GM08714 (cell line): ENCODE results near the gene NUDT19.
A peak's percentile ranks its signal among the peaks of the same experiment; 100 is the strongest.

Source experiments
- H3K4me3 ChIP-seq: fragments of 200-500 bp; sonication (Bioruptor generic); 2 replicates; pipeline ENCODE4 v1.5.1; 2014; ENCODE audit warnings: mild to moderate bottlenecking, low read length, inconsistent platforms
- ZNF274 ChIP-seq: IDR thresholded peaks from 2 replicates; pipeline ENCODE4 v1.6.1; 2012; ENCODE audit warnings: mild to moderate bottlenecking, low read depth, low read length

The NUDT19 gene

DNA sequence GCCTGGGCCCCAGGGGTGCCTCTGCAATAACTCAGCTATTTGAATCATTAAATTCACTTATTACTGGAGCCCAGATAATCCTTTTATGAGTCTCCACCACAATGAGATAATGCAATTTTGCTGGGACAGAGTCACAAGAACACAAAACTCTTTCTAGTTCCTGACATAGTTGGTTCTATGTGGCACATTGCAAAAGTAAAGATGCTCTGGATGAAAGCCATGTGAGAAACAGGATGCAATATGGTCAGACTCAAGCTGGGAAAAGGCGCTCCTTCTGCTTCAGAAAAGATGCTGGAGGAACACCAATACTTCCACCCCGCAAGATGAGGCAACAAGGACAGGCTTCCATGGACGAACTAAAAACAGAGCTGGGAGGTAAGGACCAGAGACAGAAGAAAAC lies 22.3 kb upstream of the NUDT19 start:
- no peak overlapping the region for H3K4me3 ChIP-seq
- no peak for TF ChIP-seq ZNF274

DNA sequence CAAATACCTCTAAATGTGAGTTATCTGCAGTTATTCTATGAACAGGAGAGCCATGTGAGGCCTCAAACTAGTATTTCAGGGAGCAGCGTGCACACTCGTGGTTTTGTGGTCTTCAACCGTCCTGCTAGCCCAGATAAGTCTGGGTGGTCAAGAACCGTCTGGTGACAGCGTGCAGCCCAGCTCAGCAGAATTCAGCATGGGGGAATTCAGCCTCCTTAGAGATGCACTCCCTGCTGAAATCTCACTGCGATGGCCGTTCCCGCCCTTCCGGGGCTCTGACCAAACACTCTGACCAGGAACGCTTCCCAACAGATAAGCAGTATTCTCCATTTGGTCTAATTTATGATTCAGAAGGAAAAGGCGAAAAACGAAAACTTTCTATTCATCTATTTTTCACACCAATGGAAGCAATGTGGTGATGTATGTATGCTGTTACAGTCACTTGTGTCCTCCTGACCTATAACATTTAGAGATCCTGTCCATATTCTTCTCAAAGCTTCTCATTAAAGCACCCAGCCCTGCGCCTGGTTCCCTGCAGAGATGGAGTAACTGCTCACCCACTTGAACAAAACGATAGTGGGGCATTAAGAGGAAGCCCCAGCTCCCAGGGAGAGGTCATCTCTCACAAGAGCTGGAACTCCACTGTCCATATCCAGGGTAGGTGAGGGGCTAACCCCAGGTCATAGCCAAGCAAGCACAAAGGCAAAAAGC lies 19.6 kb upstream of the NUDT19 start:
- TF ChIP-seq ZNF274: no peak
- H3K4me3 ChIP-seq: no peak overlapping the region

GRCh38 chr19:32672841-32673240 lies 18.8 kb upstream of the NUDT19 start:
- H3K4me3 ChIP-seq: no peak overlapping the region

DNA sequence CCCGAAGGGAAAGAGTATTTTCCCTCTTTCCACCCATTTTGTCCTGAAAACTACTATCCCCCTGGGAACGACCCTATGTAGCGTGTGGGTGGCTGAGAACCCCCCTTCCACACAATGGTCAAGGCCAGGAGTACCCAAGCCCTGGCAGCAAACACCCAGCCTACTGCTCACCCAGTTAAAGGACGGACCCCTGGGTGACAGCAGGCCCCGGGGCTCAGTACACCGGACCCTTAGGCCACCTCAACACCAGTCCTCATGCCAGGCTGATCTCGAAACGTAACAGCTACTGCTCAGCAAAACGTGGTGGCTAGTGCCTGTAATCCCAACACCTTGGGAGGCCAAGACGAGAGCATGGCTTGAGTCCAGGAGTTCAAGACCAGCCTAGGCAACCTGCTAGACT lies 18.0 kb upstream of the NUDT19 start:
- TF ChIP-seq ZNF274: no peak

More at GRCh38 chr19:32672841-32673240, 18.8 kb upstream of the NUDT19 start:
- no peak for TF ChIP-seq ZNF274

GRCh38 chr19:32674153-32674930 lies 17.3 kb upstream of the NUDT19 start:
- no peak for TF ChIP-seq ZNF274

More for the DNA sequence above, 18.0 kb upstream of the NUDT19 start:
- H3K4me3 ChIP-seq: peak overlapping the region; percentile 73; the same call in 1 of the 2 replicates

DNA sequence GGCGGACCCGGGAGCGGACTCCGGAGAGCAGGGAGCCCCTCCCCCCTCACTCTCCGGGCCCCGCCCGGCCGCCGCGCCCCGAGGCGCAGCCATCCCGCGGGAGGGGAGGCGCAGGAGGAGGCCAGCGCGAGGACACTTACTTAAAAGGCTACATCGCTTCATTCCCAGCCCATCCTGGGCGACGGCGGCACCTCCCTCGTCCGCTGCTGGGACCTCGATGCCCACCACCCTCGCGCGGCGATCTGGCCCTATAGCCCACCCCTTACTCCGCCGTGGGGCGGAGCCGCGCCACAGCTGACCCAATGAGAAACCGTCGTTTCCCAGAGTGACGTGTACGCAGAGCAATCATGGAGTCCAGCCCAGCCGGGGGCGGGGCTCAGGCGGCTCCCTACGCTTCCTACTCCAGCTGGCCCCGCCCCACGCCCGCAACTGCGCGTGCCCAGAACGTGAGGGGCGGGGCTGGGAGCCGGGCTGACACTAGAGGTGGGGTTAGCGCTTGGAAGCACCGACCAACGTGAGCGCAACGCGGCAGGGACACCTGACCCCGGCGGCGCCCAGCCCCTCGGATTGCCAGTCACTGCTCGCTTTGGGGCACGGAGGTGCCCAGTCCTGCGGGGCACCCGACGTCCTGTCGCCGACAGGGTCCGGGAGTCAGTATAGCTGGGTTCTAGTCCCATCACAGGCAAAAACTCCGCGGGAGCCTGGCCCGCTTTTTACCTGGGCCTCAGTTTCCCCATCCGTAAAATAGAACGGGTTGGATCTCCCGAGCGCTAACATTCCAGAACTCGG lies 16.5 kb upstream of the NUDT19 start, which contains the start of gene ANKRD27:
TSS of gene ANKRD27 (minus strand) at position 250 of the 789 bp plus-strand sequence. CDS start 16,165 bp downstream, outside the sequence.
- no peak for TF ChIP-seq ZNF274
- peak within 1 kb of the TSS; percentile 73 for H3K4me3 ChIP-seq

More at GRCh38 chr19:32674153-32674930, 17.3 kb upstream of the NUDT19 start:
- H3K4me3 ChIP-seq: peak overlapping the region; percentile 73

DNA sequence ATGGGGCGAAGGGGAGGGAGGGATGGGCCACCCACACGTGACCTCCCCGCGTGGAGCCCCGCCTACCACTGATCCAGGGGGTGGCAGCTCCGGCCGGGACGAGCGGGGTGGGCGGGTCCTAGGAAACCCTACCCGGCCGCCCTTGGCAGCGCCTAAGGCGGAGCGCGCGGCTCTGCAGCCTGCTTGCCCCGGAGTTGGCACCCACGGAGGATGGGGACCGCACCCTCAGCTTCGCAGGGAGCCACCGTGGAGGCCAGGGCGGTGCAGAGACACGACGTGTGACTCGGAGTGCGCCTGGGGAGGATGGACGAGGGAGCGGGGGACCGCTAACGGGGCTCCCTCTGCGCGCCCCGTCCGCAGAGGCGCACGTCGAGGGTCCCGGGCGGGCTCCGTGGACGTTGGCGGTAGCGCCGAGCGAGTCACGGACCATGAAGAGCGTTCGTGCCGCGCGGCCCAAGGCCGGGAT lies 15.9 kb upstream of the NUDT19 start, which contains the start of gene RGS9BP:
TSS of gene RGS9BP (plus strand) at position 129 of the 466 bp plus-strand sequence. CDS start 416 bp downstream, outside the sequence.
- H3K4me3 ChIP-seq: peak within 1 kb of the TSS; percentile 73
- TF ChIP-seq ZNF274: no peak

GRCh38 chr19:32676186-32676894 lies 15.3 kb upstream of the NUDT19 start:
- no peak for TF ChIP-seq ZNF274
- peak overlapping the region; percentile 65; the same call in 1 of the 2 replicates for H3K4me3 ChIP-seq

- H3K4me3 ChIP-seq: no peak overlapping the region
- TF ChIP-seq ZNF274: no peak
Observed at GRCh38 chr19:32676895-32677359, 14.7 kb upstream of the NUDT19 start.

GRCh38 chr19:32677657-32678056 lies 14.0 kb upstream of the NUDT19 start:
- no peak overlapping the region for H3K4me3 ChIP-seq
- no peak for TF ChIP-seq ZNF274

- no peak for TF ChIP-seq ZNF274
- H3K4me3 ChIP-seq: no peak overlapping the region
Observed at GRCh38 chr19:32680986-32681385, 10.6 kb upstream of the NUDT19 start.

DNA sequence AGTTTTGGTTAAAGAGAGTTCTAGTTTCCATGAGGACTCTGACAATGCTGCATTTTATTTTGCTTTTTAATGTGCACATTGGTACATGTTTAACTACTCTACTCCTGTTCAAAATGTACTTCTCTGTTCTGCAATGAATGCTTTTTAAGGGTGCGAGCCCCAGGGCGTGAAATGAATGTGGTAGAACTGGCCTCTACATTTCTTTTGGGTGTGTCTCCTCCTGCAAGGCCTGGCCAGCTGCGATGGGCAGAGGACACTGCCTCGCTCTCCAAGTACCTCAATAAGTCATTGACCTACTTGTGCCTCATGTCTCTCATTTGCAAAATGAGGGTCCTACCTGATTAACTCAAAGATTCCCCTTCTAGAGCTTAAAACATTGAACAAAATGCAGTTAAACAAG lies 9.3 kb upstream of the NUDT19 start:
- H3K4me3 ChIP-seq: no peak overlapping the region
- TF ChIP-seq ZNF274: no peak

GRCh38 chr19:32686847-32687475 lies 4.7 kb upstream of the NUDT19 start:
- H3K4me3 ChIP-seq: no peak overlapping the region

GRCh38 chr19:32687681-32688080 lies 3.9 kb upstream of the NUDT19 start:
- TF ChIP-seq ZNF274: no peak
- no peak overlapping the region for H3K4me3 ChIP-seq

More at GRCh38 chr19:32686847-32687475, 4.7 kb upstream of the NUDT19 start:
- no peak for TF ChIP-seq ZNF274
